ENCODE results near the gene FCER1G. TPM values are rescaled to one million over a fixed set of nuclear protein-coding genes. Genes with fewer than 3 reads are reported as not detected.

The FCER1G gene
- total and polyA plus RNA-seq, 2 of the 8 experiments (the other 6 are each of a cell fraction or from before 2014, with no cell fraction given): 1.6 TPM; not detected in 1

DNA sequence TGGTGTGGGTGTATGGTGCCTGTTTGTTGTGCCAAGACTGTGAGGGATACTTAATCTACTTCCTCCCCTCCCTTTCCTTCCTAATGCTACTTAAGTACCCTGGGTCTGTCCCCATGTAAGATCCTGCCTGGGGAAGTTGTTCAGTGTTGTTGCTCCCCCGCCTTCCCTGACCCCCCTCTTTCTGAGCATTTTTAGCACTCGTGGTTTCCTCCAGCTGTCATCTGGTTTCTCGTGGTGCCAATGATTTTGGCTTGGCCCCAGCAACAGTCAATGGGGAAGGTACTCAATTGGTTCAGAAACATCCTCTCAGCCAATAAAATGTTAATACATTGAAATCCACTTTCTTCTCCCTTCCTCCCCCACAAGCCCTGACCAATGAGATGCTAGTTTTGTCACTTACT is 29.8 kb upstream of the FCER1G start:
- no peak overlapping the region for H3K27ac ChIP-seq (ENCODE audit: low read depth, low read length)

More for the DNA sequence above, 29.8 kb upstream of the FCER1G start:
- H2BK15ac ChIP-seq (ENCODE audit: low read length): no peak overlapping the region
- no peak overlapping the region for H3K9ac ChIP-seq (replicated peaks in 1 of 4; ENCODE audit: extremely low read depth in 1 of 4, low read depth in 3 of 4, low read length in 3 of 4)
- no peaks in the 10 kb centered on the region; the same call in 1 of the 2 replicates for H3K23me2 ChIP-seq (ENCODE audit: low read depth, low read length)
- H3K79me1 ChIP-seq (ENCODE audit: low read depth, low read length): no peaks in the 10 kb centered on the region
- H3K14ac ChIP-seq (ENCODE audit: insufficient read length): no peak overlapping the region
- FAIRE-seq: no peak
- H3K9me3 ChIP-seq (ENCODE audit: insufficient read depth in 2 of 2, low read depth in 1 of 2, low read length in 1 of 2): no peaks in the 10 kb centered on the region
- no peak overlapping the region for H2BK5ac ChIP-seq (ENCODE audit: low read depth, low read length)
- TF ChIP-seq CEBPB (IDR thresholded peaks at IDR 0.05; ENCODE audit: low read depth, low read length) (no peak), RNF2 (IDR thresholded peaks at IDR 0.05; ENCODE audit: borderline replicate concordance, low read depth, low read length, missing control alignments, poor library complexity, severe bottlenecking) (no peak), EZH2 (IDR thresholded peaks at IDR 0.05; ENCODE audit: low read depth, low read length, severe bottlenecking) (no peak), USF2 (IDR thresholded peaks at IDR 0.05; ENCODE audit: low read length) (no peak), KDM4A (IDR thresholded peaks at IDR 0.05; ENCODE audit: low read depth, low read length, severe bottlenecking) (no peak), CREB1 (IDR thresholded peaks at IDR 0.05) (no peak), FOSL1 (IDR thresholded peaks at IDR 0.05; ENCODE audit: insufficient read depth, low read depth, low read length) (no peak), SUZ12 (IDR thresholded peaks at IDR 0.05; ENCODE audit: low read length) (no peak), MAFK (IDR thresholded peaks at IDR 0.05; ENCODE audit: low read depth, low read length) (no peak), RAD21 (IDR thresholded peaks at IDR 0.05 in 1 of 2, conservative IDR thresholded peaks at IDR 0.05 in 1 of 2; ENCODE audit: low read depth in 2 of 2, low read length in 2 of 2) (no peak), RFX5 (IDR thresholded peaks at IDR 0.05; ENCODE audit: borderline replicate concordance, low read depth, low read length) (no peak)
- TF ChIP-seq, protein P1, sequence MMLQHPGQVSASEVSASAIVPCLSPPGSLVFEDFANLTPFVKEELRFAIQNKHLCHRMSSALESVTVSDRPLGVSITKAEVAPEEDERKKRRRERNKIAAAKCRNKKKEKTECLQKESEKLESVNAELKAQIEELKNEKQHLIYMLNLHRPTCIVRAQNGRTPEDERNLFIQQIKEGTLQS (IDR thresholded peaks at IDR 0.05; ENCODE audit: insufficient read depth, low read depth, low read length): no peak
- H3K23ac ChIP-seq (ENCODE audit: insufficient read length): no peak overlapping the region
- H3K56ac ChIP-seq (replicated peaks; ENCODE audit: insufficient read length, low read depth, low read length): no peak overlapping the region
- no peak overlapping the region for H3K18ac ChIP-seq (ENCODE audit: extremely low read depth, low read length)
- H3K4me1 ChIP-seq (replicated peaks in 1 of 4; ENCODE audit: control insufficient read depth in 3 of 4, insufficient read depth in 4 of 4, low read length in 3 of 4): no peaks in the 10 kb centered on the region
- WGBS, 2 experiments (ENCODE audit: extremely low coverage in 1 of 2, insufficient coverage in 1 of 2, insufficient read length in 1 of 2, insufficient replicate concordance in 2 of 2, low coverage in 1 of 2, low lambda C conversion rate in 2 of 2, missing lambda C conversion rate in 1 of 2): 73% methylated on average over 3 of the region's 3 CpGs; no CpG with 5 or more reads in 1 of the 2 experiments
- H4K8ac ChIP-seq (ENCODE audit: extremely low read depth, insufficient read depth, low read length): no peak overlapping the region
- ChIA-PET POLR2A (ENCODE audit: partially characterized antibody) (no interaction called here), CTCF (ENCODE audit: partially characterized antibody) (interaction anchor here (0.7 kb wide), 1 partner anchor 107 kb away, joined by 3 read pairs; no protein-coding TSS in a partner anchor)
- H3K4me2 ChIP-seq (ENCODE audit: insufficient read depth in 1 of 2, low read depth in 2 of 2, low read length in 2 of 2): no peak overlapping the region
- no peak overlapping the region for H2BK12ac ChIP-seq (ENCODE audit: low read depth, low read length)
- H3K36me3 ChIP-seq (ENCODE audit: control insufficient read depth in 2 of 4, insufficient read depth in 4 of 4, low read length in 3 of 4): no peaks in the 10 kb centered on the region
- H4K5ac ChIP-seq (ENCODE audit: insufficient read length, low read depth, low read length): no peak overlapping the region
- no peaks in the 10 kb centered on the region for H3K27me3 ChIP-seq (replicated peaks in 1 of 4; ENCODE audit: control insufficient read depth in 3 of 4, extremely low read depth in 1 of 4, insufficient read depth in 3 of 4, low read length in 3 of 4)
- no peaks in the 10 kb centered on the region for H3K79me2 ChIP-seq (ENCODE audit: control insufficient read depth in 1 of 2, insufficient read depth in 2 of 2, low read length in 2 of 2)
- no peak overlapping the region for H2BK20ac ChIP-seq (ENCODE audit: low read length)
- H2BK120ac ChIP-seq (replicated peaks; ENCODE audit: low read depth, low read length): no peak overlapping the region
- DNase-seq (ENCODE audit: low read depth in 1 of 2, low spot score in 2 of 2): no peak
- H4K91ac ChIP-seq (replicated peaks; ENCODE audit: insufficient read length, low read length): no peak overlapping the region
- H3K4ac ChIP-seq (replicated peaks; ENCODE audit: insufficient read length, low read depth, low read length): no peak overlapping the region
- H4K20me1 ChIP-seq (replicated peaks in 1 of 2; ENCODE audit: control insufficient read depth in 1 of 2, insufficient read depth in 2 of 2, low read length in 2 of 2): no peaks in the 10 kb centered on the region
- no peak overlapping the region for H2AK5ac ChIP-seq (ENCODE audit: low read depth, low read length)
- H2AFZ ChIP-seq (ENCODE audit: low read length): no peak overlapping the region
- H3K4me3 ChIP-seq (ENCODE audit: extremely low read depth in 1 of 4, insufficient read depth in 2 of 4, low read depth in 3 of 4, low read length in 4 of 4): no peak overlapping the region
